Vagina (tissue), 2 donors: ENCODE results near the gene RASGRF2. TPM values are rescaled to one million over a fixed set of nuclear protein-coding genes. Genes with fewer than 3 reads are reported as not detected.
"Not testable (repeated sequence)": the region's sequence is repeated elsewhere in the genome, so short reads cannot be mapped to it uniquely, and the experiment has no call there.

Experiments used
- DNase-seq, 2 donors: peaks; one replicate each; pipeline ENCODE4 v3.0.0-alpha.2; 2017; ENCODE audit errors: extremely low spot score in 2 of 2
- H3K27ac ChIP-seq: fragments of 200-600 bp; sonication (generic); one replicate; pipeline ENCODE4 v1.5.1; 2019
- H3K27me3 ChIP-seq: fragments of 200-600 bp; sonication (generic); one replicate; pipeline ENCODE4 v1.5.1; 2019
- H3K36me3 ChIP-seq, 2 donors: fragments of 200-600 bp; sonication (generic); one replicate each; pipeline ENCODE4 v1.5.1; 2017 to 2019
- H3K4me1 ChIP-seq: fragments of 200-600 bp; sonication (generic); one replicate; pipeline ENCODE4 v1.5.1; 2019
- H3K4me3 ChIP-seq, 2 donors: fragments of 200-600 bp; sonication (generic); 1 replicate in 1 of 2; 2 replicates in 1 of 2; pipeline ENCODE4 v1.5.1; 2016 to 2019
- H3K9me3 ChIP-seq: fragments of 200-600 bp; sonication (generic); one replicate; pipeline ENCODE4 v1.5.1; 2019
- POLR2A ChIP-seq, 2 donors: fragments of 450-650 bp; IDR thresholded peaks; one replicate each; pipeline ENCODE4 v1.6.1; 2017; ENCODE audit warnings: antibody characterized with exemption in 2 of 2, mild to moderate bottlenecking in 2 of 2, moderate library complexity in 2 of 2
- POLR2AphosphoS5 ChIP-seq, 2 donors: sonication (generic); formaldehyde crosslinking; IDR thresholded peaks; one replicate each; pipeline ENCODE4 v1.9.0; 2017; ENCODE audit warnings: antibody characterized with exemption in 2 of 2, mild to moderate bottlenecking in 2 of 2, low read depth in 1 of 2; ENCODE audit not compliant: insufficient read depth in 1 of 2
- intact Hi-C: fragments of 100-400 bp; cut with DNase I; formaldehyde crosslinking; loops from one replicate; pipeline ENCODE4 v1.15.1; 2023
- total RNA-seq: library from RNA; depleted of rRNA; stranded (reverse); fragments of >200 nt; gene quantifications from one replicate; pipeline ENCODE4 v1.2.3, GENCODE V29; 2016
- TF ChIP-seq, protein P1 (sequence below), 3 experiments: fragments of 450-650 bp in 2 of 3; fragments of 200-600 bp in 1 of 3; sonication (generic) in 1 of 3; IDR thresholded peaks; one replicate each; pipeline ENCODE4 v1.5.1; 2017 to 2019; ENCODE audit warnings: antibody characterized with exemption in 3 of 3, mild to moderate bottlenecking in 2 of 3, moderate library complexity in 2 of 3

The RASGRF2 gene
- total RNA-seq, 1 donor from 2014 or later, result 8.8 TPM

DNA sequence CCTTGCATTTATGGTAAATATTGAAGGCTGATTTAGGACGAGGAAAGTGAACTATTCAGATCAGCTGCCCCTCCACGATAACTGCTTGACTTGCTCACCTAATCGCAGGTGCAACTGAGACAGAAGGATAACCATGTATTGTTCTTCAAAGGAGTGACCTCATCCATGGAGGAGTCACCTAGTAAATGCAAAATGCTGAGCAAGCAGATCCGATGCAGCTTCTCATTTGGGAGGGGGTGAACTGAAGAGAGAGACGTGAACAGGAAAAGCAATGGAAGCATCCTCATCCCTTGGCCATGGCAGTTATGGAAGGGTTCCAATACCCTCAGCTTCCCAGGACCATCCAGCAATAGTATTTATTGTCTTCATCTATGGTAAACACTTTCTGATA, 47.5 kb downstream of the RASGRF2 start:
- Histone ChIP-seq H3K36me3 (no peaks in the 10 kb centered on the region), H3K27me3 (no peaks in the 10 kb centered on the region), H3K4me3 (no peak overlapping the region), H3K9me3 (no peaks in the 10 kb centered on the region), H3K4me1 (no peaks in the 10 kb centered on the region), H3K27ac (no peak overlapping the region)
- no peak for DNase-seq
- intact Hi-C loops, result no loop called here
- TF ChIP-seq POLR2AphosphoS5 (IDR thresholded peaks at IDR 0.05; ENCODE audit: insufficient read depth in 1 of 2, low read depth in 1 of 2), result no peak
- TF ChIP-seq, protein P1, sequence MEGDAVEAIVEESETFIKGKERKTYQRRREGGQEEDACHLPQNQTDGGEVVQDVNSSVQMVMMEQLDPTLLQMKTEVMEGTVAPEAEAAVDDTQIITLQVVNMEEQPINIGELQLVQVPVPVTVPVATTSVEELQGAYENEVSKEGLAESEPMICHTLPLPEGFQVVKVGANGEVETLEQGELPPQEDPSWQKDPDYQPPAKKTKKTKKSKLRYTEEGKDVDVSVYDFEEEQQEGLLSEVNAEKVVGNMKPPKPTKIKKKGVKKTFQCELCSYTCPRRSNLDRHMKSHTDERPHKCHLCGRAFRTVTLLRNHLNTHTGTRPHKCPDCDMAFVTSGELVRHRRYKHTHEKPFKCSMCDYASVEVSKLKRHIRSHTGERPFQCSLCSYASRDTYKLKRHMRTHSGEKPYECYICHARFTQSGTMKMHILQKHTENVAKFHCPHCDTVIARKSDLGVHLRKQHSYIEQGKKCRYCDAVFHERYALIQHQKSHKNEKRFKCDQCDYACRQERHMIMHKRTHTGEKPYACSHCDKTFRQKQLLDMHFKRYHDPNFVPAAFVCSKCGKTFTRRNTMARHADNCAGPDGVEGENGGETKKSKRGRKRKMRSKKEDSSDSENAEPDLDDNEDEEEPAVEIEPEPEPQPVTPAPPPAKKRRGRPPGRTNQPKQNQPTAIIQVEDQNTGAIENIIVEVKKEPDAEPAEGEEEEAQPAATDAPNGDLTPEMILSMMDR (IDR thresholded peaks at IDR 0.05), result no peak
- TF ChIP-seq POLR2A (IDR thresholded peaks at IDR 0.05), result no peak

DNA sequence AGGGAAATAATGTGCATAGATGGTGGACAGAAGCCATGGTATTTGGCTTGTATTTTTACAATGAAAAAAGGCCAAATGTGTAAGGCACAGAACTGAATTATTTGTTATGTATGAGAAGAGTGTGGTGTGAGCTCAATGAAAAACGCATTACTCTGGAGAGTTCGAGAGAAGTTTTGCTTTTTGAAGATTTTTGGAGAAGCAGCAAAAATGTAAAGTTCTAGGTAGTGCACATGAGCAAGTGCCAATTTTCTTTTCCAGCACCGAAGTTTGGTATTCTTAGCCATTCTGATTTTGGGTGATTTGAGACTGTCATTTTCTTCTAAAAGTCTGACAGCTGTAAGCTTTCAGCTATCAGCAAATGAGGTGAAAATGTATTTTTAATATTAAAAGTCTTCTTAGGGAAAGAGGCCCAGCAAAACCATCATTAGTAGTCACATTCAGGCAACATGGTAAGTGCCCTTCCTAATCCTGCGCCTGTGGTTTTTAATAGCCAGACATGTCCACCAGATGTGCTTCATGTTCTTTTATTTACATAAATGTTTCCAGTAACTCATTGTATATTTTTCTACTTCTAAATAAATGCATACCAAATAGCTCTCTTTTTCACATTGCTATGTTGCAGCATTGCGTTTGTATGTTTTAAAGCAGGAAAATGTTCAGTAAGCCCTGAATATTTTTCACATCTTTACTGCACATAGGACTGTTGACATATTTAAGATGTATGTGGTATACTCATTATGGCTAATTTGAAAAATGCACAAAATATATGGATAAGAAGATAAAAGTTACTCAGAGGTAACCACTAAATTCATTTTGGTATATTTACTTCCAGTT, 50.4 kb downstream of the RASGRF2 start:
- H3K9me3 ChIP-seq, result no peaks in the 10 kb centered on the region
- H3K36me3 ChIP-seq, result no peaks in the 10 kb centered on the region
- intact Hi-C loops, result no loop called here
- TF ChIP-seq, protein P1 (IDR thresholded peaks at IDR 0.05), result no peak
- TF ChIP-seq POLR2A (IDR thresholded peaks at IDR 0.05), result no peak
- TF ChIP-seq POLR2AphosphoS5 (IDR thresholded peaks at IDR 0.05; ENCODE audit: insufficient read depth in 1 of 2, low read depth in 1 of 2), result no peak
- H3K27me3 ChIP-seq, result no peaks in the 10 kb centered on the region
- DNase-seq, result no peak
- H3K4me1 ChIP-seq, result no peaks in the 10 kb centered on the region
- H3K27ac ChIP-seq, result no peak overlapping the region
- no peak overlapping the region for H3K4me3 ChIP-seq

DNA sequence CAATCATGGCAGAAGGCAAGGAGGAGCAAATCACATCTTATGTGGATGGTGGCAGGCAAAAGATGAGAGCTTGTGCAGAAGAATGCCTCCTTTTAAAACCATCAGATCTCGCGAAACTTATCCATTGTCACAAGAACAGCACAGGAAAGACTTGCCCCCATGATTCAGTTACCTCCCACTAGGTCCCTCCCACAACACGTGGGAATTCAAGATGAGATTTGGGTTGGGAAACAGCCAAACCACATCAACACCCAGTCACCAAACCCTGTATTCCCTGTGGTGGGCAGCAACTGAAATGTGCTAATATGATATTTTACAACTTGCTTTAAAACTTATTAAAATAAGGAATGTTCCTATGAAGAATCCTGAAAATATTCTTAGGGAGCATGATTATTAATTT, 54.2 kb downstream of the RASGRF2 start:
- Histone ChIP-seq H3K9me3 (no peaks in the 10 kb centered on the region), H3K27ac (no peak overlapping the region), H3K27me3 (no peaks in the 10 kb centered on the region), H3K36me3 (no peaks in the 10 kb centered on the region), H3K4me3 (no peak overlapping the region), H3K4me1 (no peaks in the 10 kb centered on the region)
- intact Hi-C loops, result no loop called here
- DNase-seq, result no peak
- TF ChIP-seq POLR2AphosphoS5 (IDR thresholded peaks at IDR 0.05; ENCODE audit: insufficient read depth in 1 of 2, low read depth in 1 of 2) (no peak), POLR2A (IDR thresholded peaks at IDR 0.05) (no peak)
- TF ChIP-seq, protein P1 (IDR thresholded peaks at IDR 0.05), result no peak

DNA sequence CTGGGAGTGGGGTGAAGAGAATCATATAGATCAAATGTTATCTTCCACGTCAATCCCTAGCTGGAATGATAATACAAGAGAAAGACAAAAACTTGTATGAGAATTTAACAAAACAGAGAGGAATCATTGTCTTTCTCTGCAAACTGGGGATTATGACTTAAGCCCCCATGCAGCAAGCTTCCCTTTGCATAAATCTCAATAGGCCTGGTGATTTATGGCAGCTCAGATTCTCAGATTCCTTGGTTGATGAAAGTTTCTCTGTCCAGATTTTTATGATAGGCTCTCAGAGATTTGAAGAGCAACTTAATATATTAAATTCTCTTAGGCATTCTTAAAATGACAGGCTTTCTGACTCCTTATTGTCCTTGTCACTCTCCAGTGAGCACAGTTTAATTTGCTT, 56.0 kb downstream of the RASGRF2 start:
- no peak overlapping the region for H3K4me3 ChIP-seq
- intact Hi-C loops, result no loop called here
- H3K27ac ChIP-seq, result no peak overlapping the region
- DNase-seq, result no peak
- H3K4me1 ChIP-seq, result no peaks in the 10 kb centered on the region
- H3K27me3 ChIP-seq, result no peaks in the 10 kb centered on the region
- H3K36me3 ChIP-seq, result no peaks in the 10 kb centered on the region
- no peaks in the 10 kb centered on the region for H3K9me3 ChIP-seq
- no peak for TF ChIP-seq POLR2AphosphoS5 (IDR thresholded peaks at IDR 0.05; ENCODE audit: insufficient read depth in 1 of 2, low read depth in 1 of 2)
- TF ChIP-seq, protein P1 (IDR thresholded peaks at IDR 0.05), result no peak
- no peak for TF ChIP-seq POLR2A (IDR thresholded peaks at IDR 0.05)

DNA sequence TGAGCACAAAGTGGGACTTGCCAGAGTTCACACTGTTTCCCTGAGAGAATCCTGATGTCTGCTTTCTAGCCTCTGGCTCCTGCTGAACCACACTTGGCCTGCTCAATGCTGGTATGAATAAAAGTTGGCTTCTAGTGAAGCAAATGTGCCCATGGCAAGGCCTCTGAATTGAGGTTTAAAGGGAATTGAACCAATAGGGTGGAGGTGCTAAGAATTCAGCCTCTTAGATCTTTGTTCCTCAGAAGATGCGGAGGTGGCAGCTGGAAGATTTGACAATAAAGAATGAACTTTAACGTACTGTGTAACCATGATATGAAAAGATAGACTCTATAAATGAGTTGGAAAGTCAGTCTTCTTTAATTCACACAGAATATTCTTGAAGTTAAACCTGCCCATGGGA, 57.2 kb downstream of the RASGRF2 start:
- Histone ChIP-seq H3K4me1 (no peaks in the 10 kb centered on the region), H3K4me3 (no peak overlapping the region), H3K36me3 (no peaks in the 10 kb centered on the region), H3K27ac (no peak overlapping the region), H3K9me3 (no peaks in the 10 kb centered on the region), H3K27me3 (no peaks in the 10 kb centered on the region)
- TF ChIP-seq POLR2A (IDR thresholded peaks at IDR 0.05) (no peak), POLR2AphosphoS5 (IDR thresholded peaks at IDR 0.05; ENCODE audit: insufficient read depth in 1 of 2, low read depth in 1 of 2) (no peak)
- TF ChIP-seq, protein P1 (IDR thresholded peaks at IDR 0.05), result no peak
- intact Hi-C loops, result no loop called here
- no peak for DNase-seq

DNA sequence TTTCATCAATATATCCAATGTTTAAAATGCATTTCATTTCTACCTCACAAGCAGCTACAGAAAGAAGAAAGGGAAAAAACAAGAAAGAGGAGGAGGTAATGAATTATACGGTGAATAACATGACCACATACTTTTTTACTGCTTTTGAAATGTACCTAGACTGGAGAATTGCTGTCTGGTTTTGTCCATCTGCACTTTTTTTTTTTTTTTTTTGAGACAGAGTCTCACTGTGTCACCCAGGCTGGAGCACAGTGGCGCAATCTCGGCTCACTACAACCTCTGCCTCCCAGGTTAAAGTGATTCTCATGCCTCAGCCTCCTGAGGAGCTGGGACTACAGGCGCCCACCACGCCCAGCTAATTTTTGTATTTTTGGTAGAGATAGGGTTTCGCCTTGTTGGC, 58.4 kb downstream of the RASGRF2 start:
- intact Hi-C loops, H3K9me3 ChIP-seq, DNase-seq: not testable (repeated sequence)

More for the DNA sequence above, 58.4 kb downstream of the RASGRF2 start:
- H3K27ac ChIP-seq, H3K4me1 ChIP-seq, H3K27me3 ChIP-seq, H3K36me3 ChIP-seq, H3K4me3 ChIP-seq: not testable (repeated sequence)
